H1 (cell line): ENCODE results near the gene REPS2.

Source experiments
- CREB1 ChIP-seq: IDR thresholded peaks from 2 replicates; pipeline ENCODE4 v1.6.1; 2012; ENCODE audit warnings: inconsistent platforms
- GABPA ChIP-seq: IDR thresholded peaks from 2 replicates; pipeline ENCODE4 v1.6.1; 2011; ENCODE audit warnings: mild to moderate bottlenecking, low read length, moderate library complexity, borderline replicate concordance; ENCODE audit not compliant: insufficient read depth

DNA sequence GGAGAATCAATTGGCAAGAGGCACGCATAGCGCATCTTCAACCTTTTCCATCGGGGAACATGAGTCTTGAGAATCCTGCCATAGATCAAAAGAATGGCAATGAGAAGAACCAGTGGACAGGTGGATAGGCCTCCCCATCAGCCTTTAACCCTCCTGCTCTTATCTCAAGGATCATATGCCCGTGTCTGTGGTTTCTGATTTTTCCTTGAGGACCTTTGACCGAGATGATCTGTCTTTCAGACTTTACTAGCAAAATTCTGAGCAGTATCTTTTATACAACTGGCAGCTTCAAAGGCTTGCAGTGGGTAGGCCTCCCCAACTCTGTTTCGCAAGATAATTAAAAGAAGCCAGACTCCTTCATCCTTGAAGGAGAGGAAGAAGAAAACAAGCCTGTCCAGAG, 174.4 kb downstream of the REPS2 start:
- no peak for TF ChIP-seq GABPA
- TF ChIP-seq CREB1, result no peak
